ENCODE measurements around the gene PER2.
"Not testable (repeated sequence)": the region's sequence is repeated elsewhere in the genome, so short reads cannot be mapped to it uniquely, and the experiment has no call there.

The PER2 gene

DNA sequence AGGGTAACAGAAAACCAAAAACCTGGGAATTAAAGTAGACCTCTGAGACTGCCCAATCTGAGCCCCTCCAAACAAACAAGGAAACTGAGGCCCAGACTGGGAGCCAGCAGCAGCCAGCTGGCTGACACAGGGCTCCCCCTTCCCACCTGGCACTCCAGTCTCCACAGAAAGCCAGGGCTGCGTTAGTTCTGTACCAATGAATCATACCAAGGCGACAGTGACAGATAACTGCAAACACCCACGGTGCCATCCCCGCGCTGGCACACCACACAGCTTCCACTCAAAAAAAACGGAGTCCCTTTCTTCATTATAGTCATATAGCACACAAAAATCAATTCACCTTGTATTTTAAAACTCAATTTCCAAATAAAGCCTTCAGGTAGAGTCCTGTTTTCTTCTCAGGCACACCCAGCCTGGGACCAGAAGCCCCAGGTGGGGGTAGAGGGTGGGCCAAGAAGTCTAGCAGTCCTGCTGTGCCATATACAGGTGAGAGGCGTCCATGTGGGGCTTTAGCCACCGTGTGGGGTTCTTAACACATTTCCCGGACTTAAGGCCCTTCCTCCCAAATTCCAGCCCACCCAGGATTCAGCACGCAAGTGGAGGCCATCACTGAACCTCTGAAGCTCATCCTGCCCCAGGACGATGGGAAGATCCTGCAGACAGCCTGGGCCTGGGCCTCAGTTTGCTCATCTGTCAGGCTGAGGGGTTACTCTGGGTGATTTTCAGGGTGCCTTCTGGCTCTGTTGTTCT lies 1.2 kb downstream of the PER2 start:
- DNase-seq (ENCODE audit: low spot score) (no peak), FAIRE-seq (no peak)

DNA sequence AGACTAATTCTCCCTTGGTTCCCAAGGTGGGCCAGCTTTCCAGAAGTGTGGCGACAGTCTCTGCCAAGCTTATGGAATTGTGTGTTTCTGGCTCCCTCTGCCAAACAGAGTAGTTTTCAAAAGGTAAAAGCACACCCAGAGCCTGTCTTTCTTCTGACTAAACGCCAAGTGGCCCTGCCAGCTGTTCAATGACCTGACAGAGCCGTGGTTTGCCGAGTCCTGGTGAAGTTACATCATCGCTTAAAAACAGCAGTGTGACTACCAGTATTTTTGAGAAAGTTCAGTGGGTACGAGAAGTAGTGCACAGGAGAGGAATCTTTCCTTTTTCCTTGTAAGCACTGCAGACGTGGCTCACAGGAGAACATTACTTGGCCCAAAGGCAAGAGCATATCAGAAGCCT lies 1.9 kb downstream of the PER2 start:
- FAIRE-seq = no peak
- no peak for DNase-seq (ENCODE audit: low spot score)

DNA sequence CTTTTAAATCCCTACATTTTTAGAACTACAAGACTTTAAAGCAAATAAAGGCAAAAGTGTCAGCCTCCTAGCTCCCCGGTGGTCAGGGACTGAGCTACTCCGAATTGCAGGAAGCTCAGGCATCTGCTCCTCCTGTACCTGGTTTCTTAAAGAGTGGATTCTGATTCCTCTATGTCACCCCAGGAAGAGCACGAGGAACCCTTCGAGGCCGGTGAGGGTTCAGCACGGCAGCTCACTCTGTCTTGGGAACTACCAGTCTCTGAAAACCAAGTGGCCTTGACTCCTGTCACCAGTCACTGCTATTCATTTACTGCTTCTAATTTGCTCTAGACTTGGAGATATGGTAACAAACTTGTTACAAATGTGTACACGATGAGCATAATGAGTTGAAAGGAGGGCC lies 2.3 kb downstream of the PER2 start:
- FAIRE-seq = no peak
- DNase-seq (ENCODE audit: low spot score) = no peak

DNA sequence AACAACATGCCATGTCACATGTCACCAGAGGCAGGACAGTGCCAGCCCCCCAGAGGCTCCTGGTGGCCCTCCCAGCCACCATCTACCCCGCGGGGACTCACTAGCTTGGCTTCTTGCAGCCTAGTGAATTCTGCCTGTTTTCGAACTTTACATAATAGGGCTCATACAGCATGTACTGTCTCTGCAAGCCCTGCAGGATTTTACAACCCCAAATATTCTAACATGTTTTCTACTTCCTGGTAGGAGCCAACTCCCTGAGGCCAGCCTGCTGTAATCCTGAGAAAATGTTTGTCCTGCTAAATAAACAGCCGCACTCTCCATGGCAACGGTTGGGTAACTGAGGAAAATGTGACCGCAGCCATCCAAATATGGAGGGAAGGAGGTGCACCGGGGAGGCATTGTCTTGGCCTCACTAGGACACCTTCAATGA lies 2.7 kb downstream of the PER2 start:
- DNase-seq (ENCODE audit: low spot score) (no peak), FAIRE-seq (no peak)

DNA sequence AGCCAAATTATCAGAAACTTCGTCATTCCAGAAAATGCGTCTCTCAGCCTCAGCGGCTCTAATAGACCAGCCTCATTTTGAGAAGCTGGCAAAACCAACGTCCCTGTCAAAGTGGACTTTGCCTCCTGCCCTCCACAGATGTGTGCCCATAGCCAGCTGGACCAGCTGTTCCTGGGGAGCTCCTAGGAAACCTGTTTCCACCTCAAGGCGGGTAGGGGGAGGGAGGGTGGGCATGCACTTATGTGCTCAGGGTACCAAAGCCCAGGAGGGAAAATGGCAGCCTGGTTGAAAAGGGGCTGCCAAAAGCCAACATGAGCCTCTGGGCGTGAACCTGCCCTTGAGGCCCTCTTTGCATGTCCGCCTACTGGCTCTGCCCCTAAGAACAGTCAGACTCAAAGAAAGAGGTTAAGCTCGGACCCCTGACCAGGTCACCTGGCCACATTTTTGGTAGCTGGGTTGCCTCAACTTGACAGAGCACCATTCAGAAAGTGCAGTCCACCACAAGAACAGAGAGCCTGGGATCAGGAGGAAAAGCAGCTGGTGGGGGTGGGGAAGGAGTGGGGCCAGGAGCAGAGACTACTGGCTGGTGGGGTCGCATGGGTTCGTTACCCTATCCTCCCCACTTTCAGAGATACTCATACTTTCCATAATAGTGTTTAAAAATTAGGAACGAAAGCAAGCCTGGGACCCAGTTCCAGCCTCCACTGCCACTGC lies 3.5 kb downstream of the PER2 start:
- no peak for DNase-seq (ENCODE audit: low spot score)
- no peak for FAIRE-seq

DNA sequence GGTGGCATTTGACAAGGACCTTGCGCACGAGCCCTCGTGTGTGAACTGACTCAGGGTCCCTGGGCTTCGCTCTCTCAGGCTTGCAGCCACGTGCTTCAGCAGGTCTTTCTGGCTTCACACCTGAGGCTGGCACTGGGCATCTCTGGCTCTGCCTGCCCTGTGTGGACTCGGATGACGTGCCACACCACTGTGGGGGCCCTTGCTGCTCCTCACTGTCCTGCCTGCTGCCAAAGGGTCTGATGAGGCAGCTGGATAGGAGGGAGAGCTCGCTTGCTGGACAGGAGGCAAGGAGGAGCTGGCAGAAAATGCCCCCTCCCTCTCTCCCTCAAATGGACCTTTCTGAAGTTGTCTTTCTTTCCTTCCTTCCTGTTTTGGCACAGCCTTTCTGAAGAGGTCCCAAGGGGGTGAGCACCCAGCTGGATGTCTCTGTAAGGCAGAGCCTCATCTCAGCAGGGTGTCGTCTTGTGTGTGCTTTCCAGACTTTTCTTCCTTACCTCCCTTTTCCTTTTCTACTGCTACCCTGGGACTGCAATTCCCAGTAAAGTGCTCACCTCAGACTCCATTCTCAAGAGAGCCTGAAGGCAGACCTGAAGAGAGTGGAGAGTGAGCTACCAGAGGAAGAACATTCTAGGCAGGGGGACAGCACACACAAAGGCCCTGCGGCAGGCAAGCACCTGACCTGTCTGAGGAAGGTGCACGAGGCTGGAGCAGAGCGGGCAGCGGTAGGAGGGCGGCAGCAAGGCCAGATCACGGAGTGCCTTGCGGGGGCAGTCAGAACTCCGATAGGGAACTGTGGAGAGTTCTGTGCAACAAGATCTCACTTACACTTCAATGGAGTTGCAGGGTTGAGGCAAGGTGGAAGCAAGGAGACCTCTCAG lies 5.3 kb downstream of the PER2 start:
- DNase-seq (ENCODE audit: low spot score) = no peak

DNA sequence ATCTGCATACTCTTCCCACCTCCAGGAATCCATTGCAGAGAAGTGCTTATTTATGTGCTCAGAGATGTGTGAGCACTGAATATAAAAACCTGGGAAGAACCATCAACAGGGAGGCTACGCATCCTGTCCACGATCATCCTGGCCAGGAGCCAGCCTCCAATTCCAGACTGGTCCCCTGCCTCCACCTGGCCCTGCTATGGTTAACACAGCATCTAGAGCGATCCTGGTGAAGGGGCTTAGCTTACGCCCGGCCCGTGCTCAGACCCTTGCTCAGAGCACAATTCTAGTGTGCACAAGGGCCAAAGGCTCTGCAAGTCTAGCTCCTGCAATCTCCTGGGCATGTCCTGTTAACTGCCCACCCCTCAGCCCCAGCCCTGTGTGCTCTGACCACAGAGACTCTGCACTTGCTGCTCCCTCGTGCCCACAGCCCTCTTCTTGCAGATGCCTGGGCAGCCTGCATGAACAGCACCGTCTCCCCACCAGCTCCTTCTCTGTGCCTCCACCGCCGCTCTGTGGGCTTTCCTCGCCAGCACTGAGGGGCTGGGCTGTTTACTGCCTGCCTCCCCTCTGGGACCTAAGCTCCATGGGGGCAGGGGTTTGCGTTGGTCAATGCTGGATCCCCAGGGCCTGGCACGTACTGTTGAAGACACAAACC lies 6.5 kb downstream of the PER2 start:
- DNase-seq (ENCODE audit: low spot score) = no peak
- no peak for FAIRE-seq

More for the DNA sequence above, 5.3 kb downstream of the PER2 start:
- FAIRE-seq = no peak

DNA sequence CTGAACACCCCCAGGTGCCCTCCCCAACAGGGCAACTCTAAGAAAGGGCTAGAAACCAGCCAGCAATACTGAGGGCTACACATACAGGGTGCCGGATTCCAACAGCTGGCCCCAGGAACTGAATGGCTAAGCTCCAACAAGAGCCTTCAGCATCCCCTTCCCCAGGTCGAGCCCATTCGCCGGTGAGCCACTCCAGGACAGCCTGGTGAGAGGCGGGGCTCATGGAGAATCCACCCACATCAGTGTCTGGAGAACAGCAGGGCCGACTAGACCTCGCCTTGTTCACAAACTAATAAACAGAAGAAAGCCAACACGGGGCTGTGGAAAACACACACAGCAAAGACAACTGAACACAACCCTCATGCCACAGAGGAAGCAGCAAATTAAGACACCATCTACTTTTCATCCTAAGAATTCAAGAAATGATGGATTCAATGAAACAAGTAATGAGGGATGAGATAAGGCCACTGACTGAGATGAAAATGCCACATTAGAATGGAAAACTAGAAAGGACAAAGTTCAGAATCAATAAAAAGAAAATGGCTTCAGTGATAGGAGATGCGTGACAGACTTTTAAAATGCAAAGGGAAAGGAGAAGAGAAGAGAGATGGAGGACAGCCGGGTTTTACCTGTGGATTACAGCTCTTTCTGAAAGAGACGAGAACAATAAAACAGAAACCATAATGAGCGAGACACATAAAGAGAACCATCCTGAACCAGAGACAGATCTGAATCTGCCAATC lies 8.2 kb downstream of the PER2 start:
- DNase-seq (ENCODE audit: low spot score) (no peak), FAIRE-seq (no peak)

DNA sequence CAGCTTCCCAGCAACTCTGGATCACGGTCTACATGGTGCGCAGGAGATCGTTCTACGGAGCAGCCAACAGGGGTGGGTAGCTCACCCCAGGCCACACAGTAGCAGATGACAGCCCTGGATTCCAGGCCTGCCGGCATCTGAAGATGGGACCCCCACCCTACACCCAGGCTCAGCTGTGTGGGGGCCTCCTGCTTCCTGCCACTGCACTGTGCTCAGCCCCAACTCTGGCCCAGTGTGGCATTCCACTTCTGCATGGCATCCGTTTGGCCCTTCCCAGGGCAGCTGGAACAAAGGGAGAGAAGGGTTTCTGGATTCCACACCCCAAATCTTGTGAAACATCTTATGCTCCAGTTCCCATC lies 9.1 kb downstream of the PER2 start:
- FAIRE-seq (no peak), DNase-seq (ENCODE audit: low spot score) (no peak)

DNA sequence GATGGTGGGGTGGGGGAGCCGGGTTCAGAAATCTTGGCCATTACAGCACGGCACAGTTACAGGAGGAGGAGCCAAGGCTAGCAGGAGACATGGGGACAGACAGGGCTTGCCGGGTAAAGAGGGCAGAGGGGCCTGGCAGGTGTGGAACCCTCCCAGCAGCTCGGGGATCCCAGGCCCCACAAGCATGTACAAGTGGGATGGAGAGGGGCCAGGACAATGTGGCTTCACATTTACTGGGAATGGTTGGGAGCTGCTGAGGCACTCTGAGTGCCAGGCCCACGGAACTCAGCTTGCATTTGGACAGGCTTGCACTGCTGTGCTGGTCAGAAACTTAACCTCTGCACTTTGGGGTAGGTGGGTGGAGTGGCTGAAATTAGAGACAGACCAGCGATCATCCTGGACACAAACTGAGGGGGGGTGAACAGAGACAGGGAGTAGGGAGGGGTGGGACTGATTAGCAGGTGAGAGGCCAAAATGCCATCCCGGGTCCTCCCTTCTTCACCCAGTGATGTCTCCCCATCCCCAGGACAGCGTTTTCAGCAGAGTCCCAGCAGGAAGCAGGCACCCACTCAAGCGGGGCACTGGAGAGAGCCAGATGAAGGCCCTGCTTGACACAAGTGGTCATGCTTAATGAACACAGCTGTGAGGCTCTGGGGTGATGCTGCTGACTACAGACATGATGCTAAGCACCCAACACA lies 9.6 kb downstream of the PER2 start:
- DNase-seq (ENCODE audit: low spot score) (no peak), FAIRE-seq (no peak)

DNA sequence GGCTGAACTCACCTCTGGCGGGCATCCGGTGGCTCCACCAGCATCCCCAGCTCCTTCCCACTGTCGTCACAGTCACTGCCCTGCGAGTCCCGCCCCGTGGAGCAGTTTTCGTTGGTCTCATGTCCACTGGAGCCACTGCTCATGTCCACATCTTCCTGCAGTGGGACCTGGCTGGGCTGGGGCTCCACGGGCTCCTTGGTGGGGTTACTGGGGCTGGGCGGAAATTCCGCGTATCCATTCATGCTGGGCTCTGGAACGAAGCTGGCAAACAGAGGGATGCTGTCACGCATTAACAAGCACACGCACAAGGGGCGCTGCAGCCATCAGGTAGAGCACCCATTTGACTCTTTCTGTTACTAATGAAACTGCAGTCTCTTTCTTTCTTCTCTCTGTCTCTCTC lies 10.7 kb downstream of the PER2 start:
- FAIRE-seq (no peak), DNase-seq (ENCODE audit: low spot score) (no peak)

DNA sequence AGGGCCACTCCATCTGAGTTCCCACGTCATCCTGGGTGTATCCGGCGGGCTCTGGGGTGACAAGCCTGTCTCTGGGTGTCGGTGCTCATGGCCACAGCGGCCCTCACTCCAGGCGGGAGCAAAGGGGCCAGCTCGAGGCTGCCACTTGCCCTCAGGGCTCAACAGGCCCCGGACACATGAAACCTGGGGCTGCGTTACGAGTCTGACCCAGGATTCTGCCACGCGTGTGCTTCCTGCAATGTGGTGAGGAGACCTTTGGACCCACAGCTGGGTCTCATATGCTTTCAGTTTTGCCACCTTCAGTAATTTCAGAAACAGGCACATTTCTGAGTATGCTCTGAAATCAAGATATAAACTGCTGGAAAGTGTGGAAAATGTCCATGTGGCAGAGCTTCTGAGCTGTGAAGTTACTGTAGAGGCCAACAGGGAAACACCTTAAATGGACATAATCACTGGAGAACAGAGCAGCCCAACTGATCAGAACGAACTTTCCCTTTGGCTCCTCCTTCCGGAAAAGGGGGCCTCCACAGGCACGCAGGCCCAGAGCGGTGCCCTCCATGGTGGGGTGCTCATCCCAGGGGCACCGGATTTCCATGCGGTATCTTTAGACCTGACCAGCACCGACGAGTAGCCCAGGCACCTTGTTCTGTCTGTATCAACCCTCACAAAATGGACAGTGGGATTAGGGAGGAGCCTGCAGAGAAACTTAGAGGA lies 14.1 kb downstream of the PER2 start:
- FAIRE-seq = no peak
- DNase-seq (ENCODE audit: low spot score) = no peak

DNA sequence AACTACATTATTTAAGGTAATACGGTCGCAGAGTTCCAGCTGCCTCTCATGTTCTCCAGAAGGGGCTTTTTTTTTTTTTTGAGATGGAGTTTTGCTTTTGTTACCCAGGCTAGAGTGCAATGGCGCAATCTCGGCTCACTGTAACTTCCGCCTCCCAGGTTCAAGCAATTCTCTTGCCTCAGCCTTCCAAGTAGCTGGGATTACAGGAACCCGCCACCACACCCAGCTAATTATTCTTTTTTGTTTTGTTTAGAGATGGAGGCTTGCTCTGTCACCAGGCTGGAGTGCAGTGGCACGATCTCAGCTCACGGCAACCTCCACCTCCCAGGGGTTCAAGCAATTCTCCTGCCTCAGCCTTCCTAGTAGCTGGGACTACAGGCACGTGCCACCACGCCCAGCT lies 15.0 kb downstream of the PER2 start:
- not testable (repeated sequence) for FAIRE-seq; DNase-seq (ENCODE audit: low spot score)

DNA sequence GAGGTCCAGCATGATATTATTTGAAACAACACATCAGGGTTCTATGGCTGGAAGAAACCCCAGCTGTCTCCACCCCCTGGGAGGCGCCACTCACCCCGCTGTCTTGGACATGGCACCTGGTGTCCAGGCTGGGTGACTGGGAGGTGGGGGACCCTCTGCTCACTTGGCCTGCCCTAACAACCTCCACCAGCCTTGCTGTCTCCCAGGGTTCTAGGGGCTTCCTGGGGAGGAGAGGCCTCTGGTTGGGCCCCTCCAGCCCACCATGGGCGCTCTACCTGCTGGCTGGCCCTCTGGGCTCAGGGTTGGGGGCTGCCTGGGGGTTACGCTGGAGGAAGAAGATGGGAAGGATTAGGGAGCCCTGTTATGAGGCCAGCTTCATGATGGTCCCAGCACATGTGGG lies 16.3 kb downstream of the PER2 start:
- FAIRE-seq (no peak), DNase-seq (ENCODE audit: low spot score) (no peak)

DNA sequence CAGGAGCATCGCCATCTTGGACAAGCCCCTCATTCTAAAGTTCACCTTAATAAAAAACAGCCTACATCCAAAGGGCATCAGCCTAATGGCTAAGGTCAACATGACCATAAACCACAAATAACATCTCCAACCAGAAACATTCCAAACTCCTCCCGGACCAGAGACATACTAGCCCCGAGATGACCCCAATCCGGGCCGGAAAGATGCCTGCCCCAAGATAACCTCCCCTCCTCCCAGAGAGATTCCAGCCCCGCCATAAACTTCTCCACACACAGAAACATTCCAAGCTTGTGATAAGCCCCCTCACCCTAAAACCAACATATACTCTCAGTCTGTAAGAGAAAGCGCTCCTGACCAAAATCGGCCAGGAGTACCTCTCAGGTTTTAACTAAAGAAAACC lies 16.7 kb downstream of the PER2 start:
- DNase-seq (ENCODE audit: low spot score); FAIRE-seq: not testable (repeated sequence)

DNA sequence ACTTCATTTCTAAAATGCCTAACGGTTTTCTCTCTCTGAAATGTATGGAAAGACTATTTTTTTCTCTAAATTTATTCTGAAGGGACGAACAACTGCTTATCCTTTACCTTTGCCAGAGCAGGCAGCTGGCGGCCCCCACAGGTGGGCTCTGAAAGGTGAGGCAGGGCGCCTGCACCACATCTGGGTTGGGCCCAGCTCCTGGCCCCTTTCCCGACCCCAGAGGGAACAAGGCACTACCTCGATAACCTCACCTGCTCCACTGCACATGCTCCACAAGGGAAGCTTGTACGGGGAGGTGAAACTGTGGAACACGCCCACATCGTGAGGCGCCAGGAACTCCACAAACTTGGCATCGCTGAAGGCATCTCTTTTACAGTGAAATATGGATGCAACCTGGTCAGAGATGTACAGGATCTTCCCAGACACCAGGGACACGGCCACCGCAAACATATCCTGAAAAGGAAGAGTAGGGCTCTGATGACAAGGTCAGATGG lies 17.3 kb downstream of the PER2 start:
- DNase-seq (ENCODE audit: low spot score) (no peak), FAIRE-seq (no peak)

DNA sequence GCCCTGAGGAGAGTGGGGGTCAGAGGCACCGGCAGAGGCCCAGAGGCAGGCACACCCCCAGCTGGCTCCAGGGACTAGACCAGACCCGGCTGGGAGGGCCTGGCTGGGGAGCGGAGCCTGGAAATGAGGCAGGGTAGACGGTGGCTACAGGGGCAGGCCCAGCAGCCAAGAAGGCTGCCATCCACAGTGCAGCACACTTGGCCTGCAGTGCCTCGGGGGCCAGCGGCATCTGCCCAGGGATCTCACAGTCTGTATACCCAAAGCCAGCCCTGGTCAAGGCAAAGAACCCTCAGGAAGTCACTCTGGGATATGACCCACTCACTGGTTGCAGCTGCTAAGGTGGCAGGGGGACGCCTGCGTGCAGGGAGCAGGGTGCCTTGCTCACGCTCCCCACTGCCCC lies 17.8 kb downstream of the PER2 start:
- FAIRE-seq (no peak), DNase-seq (ENCODE audit: low spot score) (no peak)

DNA sequence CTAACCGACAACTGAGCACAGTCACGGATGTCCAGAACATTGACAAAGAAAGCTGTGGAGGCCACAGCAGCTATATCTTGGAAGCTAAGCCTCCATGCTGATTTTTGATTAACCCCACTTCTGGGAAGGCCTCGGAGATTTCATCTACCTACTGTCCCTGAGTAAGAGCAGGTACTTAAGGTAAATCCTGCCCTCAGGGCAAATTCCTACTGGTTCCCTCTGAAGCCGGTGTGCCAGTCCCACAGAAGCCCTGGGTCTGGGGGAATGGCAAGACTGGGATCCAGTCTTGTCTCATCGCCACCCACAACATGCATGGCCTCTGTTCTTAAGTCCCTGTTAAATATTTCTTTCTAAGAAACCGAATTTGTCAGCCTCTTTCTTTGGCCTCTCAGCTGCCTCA lies 18.7 kb downstream of the PER2 start:
- FAIRE-seq (no peak), DNase-seq (ENCODE audit: low spot score) (no peak)

DNA sequence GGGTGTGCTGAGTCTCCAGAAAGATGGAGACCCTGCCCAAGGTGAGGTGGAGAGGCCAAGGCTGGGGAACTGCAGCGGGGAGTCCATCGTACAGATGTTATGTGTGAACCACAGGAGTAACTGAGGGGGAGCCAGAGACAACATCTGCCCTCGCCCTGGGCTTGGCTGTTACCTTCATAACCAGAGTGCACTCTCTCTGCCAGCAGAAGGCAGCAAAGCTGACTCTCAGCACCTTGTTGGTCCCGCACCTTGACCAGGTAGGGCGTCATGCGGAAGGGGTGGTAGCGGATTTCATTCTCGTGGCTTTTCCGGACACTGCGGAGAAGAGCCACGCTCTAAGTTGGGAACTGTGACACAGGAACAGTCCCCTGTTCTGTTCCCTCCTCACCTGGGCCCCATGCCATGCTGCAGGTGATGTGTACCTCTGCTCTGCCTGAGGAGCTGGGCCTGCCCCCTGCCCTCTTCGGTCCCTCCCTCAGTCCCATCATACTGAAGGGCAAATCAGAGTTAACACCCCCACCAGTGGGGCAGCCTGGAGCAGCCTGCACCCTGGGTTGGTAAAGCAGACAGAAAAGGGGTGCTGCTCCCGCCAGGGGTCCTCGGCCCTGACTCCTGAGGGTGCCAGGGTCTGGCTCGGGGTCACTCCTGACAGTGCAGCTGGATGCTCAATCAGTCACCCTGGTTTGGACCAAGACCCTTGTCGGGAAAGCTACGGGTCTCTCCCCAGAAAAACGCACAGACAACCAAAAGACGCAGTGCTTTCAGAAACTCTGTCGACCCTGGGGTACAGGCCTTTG lies 20.3 kb downstream of the PER2 start:
- FAIRE-seq (no peak), DNase-seq (ENCODE audit: low spot score) (no peak)

All from urothelium cell line (cell line).